A549 (cell line): Measurements from ENCODE around the gene CDK11B. TPM values are rescaled to one million over a fixed set of nuclear protein-coding genes. Genes with fewer than 3 reads are reported as not detected.

Source experiments
- ATAC-seq, 2 experiments: fragments of 200-7000 bp in 1 of 2; fragments of >200 bp in 1 of 2; cut with Nextera tagmentation in 1 of 2; cut with Tn5 transposase in 1 of 2; 3 replicates each; pipeline versions ENCODE4 v1.8.0 to v1.9.1; 2018 to 2020; ENCODE audit warnings: mild to moderate bottlenecking in 1 of 2, moderate library complexity in 1 of 2
- CTCF ChIA-PET: fragments of 300-600 bp; sonication (Branson Sonifier 250); formaldehyde crosslinking; extraction: SDS; loops from one replicate; lab custom pipeline; 2021; ENCODE audit warnings: antibody characterized with exemption, inconsistent platforms; lab: Yijun Ruan, JAX
- POLR2A ChIA-PET: fragments of 350-600 bp; formaldehyde crosslinking; extraction: SDS; loops from one replicate; lab custom pipeline; 2021; ENCODE audit warnings: antibody characterized with exemption, inconsistent platforms; lab: Yijun Ruan, JAX
- DNase-seq, 2 experiments: peaks; one replicate each; pipeline versions ENCODE4 v3.0.0 to v3.0.0-alpha.2; 2011 to 2016; ENCODE audit warnings: low read depth in 1 of 2, low spot score in 1 of 2
- FAIRE-seq: peaks from 2 replicates; lab custom pipeline; 2011; peaks lifted over from hg19 to GRCh38; lab: Jason Lieb, UNC
- H3K27ac ChIP-seq, 2 experiments: fragments of >200 bp; sonication (Bioruptor Twin); formaldehyde crosslinking; 3 replicates each; pipeline ENCODE4 v1.5.1; 2016 to 2017
- H3K4me1 ChIP-seq: fragments of >200 bp; sonication (Bioruptor Twin); formaldehyde crosslinking; 3 replicates; pipeline ENCODE4 v1.6.1; 2016
- H3K4me2 ChIP-seq: fragments of >200 bp; sonication (Bioruptor Twin); formaldehyde crosslinking; 3 replicates; pipeline ENCODE4 v1.6.1; 2016
- H3K4me3 ChIP-seq: fragments of >200 bp; sonication (Bioruptor Twin); formaldehyde crosslinking; 3 replicates; pipeline ENCODE4 v1.5.1; 2016
- H3K9me3 ChIP-seq: fragments of >200 bp; sonication (Bioruptor Twin); formaldehyde crosslinking; 3 replicates; pipeline ENCODE4 v1.6.1; 2016
- EHF ChIP-seq: fragments of 250-450 bp; sonication (Bioruptor Pico); IDR thresholded peaks from 2 replicates; pipeline ENCODE4 v1.5.0; 2020; ENCODE audit warnings: mild to moderate bottlenecking
- EP300 ChIP-seq, 2 experiments: fragments of >200 bp; sonication (Bioruptor Twin); formaldehyde crosslinking; IDR thresholded peaks; 2 replicates in 1 of 2; 3 replicates in 1 of 2; pipeline ENCODE4 v1.6.1; 2016 to 2017
- FOSB ChIP-seq: fragments of 250-450 bp; sonication (Bioruptor Pico); IDR thresholded peaks from 2 replicates; pipeline ENCODE4 v1.5.0; 2020; ENCODE audit warnings: mild to moderate bottlenecking, moderate library complexity
- HEYL ChIP-seq: fragments of 250-450 bp; sonication (Bioruptor Pico); IDR thresholded peaks from 2 replicates; pipeline ENCODE4 v1.8.0; 2021; ENCODE audit warnings: mild to moderate bottlenecking, moderate library complexity
- KDM1A ChIP-seq: fragments of 200-600 bp; sonication (generic); IDR thresholded peaks from 2 replicates; pipeline ENCODE4 v1.6.1; 2016; ENCODE audit warnings: low read depth, mild to moderate bottlenecking
- NFE2L2 ChIP-seq: fragments of 150-350 bp; conservative IDR thresholded peaks from 2 replicates; pipeline ENCODE4 v1.6.1; 2014; ENCODE audit warnings: low read length
- NR3C1 ChIP-seq: fragments of >200 bp; sonication (Bioruptor Twin); formaldehyde crosslinking; IDR thresholded peaks from 3 replicates; pipeline ENCODE4 v1.6.1; 2017
- RNF2 ChIP-seq: fragments of 200-600 bp; sonication (generic); IDR thresholded peaks from 2 replicates; pipeline ENCODE4 v1.6.1; 2016; ENCODE audit warnings: low read depth, mild to moderate bottlenecking, antibody characterized with exemption, moderate library complexity, borderline replicate concordance
- SMC3 ChIP-seq: fragments of >200 bp; sonication (Bioruptor Twin); formaldehyde crosslinking; IDR thresholded peaks from 3 replicates; pipeline ENCODE4 v1.6.1; 2018; ENCODE audit warnings: inconsistent platforms
- TFCP2L1 ChIP-seq: fragments of 250-450 bp; sonication (Bioruptor Pico); IDR thresholded peaks from 2 replicates; pipeline ENCODE4 v1.5.0; 2021; ENCODE audit warnings: mild to moderate bottlenecking
- ZFP36 ChIP-seq: fragments of 450-650 bp; IDR thresholded peaks from 2 replicates; pipeline ENCODE4 v1.6.1; 2014; ENCODE audit warnings: borderline replicate concordance; ENCODE audit not compliant: partially characterized antibody
- WGBS: methylation state at CpG from one replicate; pipeline ENCODE4 v1.1.6; 2017; ENCODE audit errors: missing lambda C conversion rate; 5-methylcytosine and 5-hydroxymethylcytosine counted together
- polyA plus RNA-seq, 4 experiments: library from polyadenylated mRNA; depleted of rRNA in 3 of 4; stranded (reverse); fragments of >200 nt; fragmentation: RNase III in 1 of 4; extraction: RNeasy Plus Mini Kit Qiagen cat#74134 plus additional on column Dnase treatment in 1 of 4; gene quantifications; 2 replicates in 3 of 4; 3 replicates in 1 of 4; pipeline ENCODE4 v1.2.3, GENCODE V29; 2011 to 2017
- TF ChIP-seq, protein P1 (sequence below): fragments of >200 bp; sonication (Bioruptor Twin); formaldehyde crosslinking; IDR thresholded peaks from 3 replicates; pipeline ENCODE4 v1.6.1; 2016
- TF ChIP-seq, protein P2 (sequence below): IDR thresholded peaks from 2 replicates; pipeline ENCODE4 v1.6.1; 2012
- TF ChIP-seq, protein P3 (sequence below): fragments of 200-600 bp; sonication (generic); IDR thresholded peaks from 2 replicates; pipeline ENCODE4 v1.6.1; 2016; ENCODE audit warnings: antibody characterized with exemption, mild to moderate bottlenecking, moderate library complexity
- TF ChIP-seq, protein P4 (sequence below): IDR thresholded peaks from 2 replicates; pipeline ENCODE4 v1.6.1; 2012
- TF ChIP-seq, protein P5 (sequence below): fragments of >200 bp; sonication (Bioruptor Twin); formaldehyde crosslinking; IDR thresholded peaks from 3 replicates; pipeline ENCODE4 v1.5.1; 2016

The CDK11B gene
- polyA plus RNA-seq, 2 of the 4 experiments (the other 2 are of a cell fraction) = 7.6 to 33.8 TPM

DNA sequence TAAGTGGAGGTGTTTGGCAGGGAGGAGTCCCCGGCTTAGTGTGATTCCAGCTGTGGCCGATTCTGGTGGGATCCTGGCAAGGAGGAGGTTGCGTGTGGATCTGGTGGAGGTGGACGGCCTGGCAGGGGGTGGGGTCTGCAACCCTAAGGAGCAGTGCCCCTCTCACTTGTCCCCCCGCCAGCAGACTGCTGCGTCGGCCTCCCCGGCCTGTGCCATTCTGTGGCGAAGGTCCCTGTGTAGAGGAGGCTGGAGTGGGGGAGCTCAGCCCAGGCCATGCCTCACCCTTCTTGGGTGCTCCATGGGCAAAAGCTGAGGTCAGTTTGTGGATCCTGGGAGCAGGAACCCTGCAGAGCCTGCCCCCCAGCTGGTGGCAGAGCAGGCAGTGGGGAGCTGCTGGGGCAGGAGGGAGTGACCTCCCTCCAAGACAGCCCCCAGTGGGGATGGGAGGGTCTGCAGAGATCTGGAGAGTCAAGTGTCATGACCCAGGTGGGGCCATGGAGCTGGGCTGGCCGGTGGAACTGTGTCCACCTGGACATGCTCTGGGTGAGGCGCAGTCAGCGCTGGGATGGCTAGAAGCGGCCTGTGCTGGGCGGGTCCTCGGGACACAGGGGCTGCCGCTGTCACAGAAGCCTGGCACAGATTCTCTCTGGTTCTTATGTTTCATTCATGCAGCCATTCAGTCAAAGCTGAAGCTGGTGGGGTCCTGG, 38.2 kb downstream of the CDK11B start:
- no peak overlapping the region for H3K4me3 ChIP-seq
- no peak overlapping the region for H3K27ac ChIP-seq
- ChIA-PET POLR2A (no interaction called here), CTCF (no interaction called here)
- 0 out of 3 replicates have a peak, but pooled peaks cover 6% of the 10 kb centered on the region for H3K4me1 ChIP-seq
- H3K4me2 ChIP-seq = no peak overlapping the region
- FAIRE-seq (no peak), DNase-seq (no peak), ATAC-seq (no peak)
- H3K9me3 ChIP-seq = no peaks in the 10 kb centered on the region
- 93% methylated on average over 9 of the region's 16 CpGs for WGBS
- no peak for TF ChIP-seq FOSB (CRISPR knock-in tag)
- no peak for TF ChIP-seq TFCP2L1 (CRISPR knock-in tag)
- TF ChIP-seq RNF2 = no peak
- no peak for TF ChIP-seq EP300 (IDR thresholded peaks at IDR 0.05)
- TF ChIP-seq, protein P1, sequence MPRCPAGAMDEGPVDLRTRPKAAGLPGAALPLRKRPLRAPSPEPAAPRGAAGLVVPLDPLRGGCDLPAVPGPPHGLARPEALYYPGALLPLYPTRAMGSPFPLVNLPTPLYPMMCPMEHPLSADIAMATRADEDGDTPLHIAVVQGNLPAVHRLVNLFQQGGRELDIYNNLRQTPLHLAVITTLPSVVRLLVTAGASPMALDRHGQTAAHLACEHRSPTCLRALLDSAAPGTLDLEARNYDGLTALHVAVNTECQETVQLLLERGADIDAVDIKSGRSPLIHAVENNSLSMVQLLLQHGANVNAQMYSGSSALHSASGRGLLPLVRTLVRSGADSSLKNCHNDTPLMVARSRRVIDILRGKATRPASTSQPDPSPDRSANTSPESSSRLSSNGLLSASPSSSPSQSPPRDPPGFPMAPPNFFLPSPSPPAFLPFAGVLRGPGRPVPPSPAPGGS = no peak
- TF ChIP-seq KDM1A = no peak
- TF ChIP-seq HEYL (CRISPR knock-in tag) = no peak
- no peak for TF ChIP-seq ZFP36
- TF ChIP-seq, protein P2, sequence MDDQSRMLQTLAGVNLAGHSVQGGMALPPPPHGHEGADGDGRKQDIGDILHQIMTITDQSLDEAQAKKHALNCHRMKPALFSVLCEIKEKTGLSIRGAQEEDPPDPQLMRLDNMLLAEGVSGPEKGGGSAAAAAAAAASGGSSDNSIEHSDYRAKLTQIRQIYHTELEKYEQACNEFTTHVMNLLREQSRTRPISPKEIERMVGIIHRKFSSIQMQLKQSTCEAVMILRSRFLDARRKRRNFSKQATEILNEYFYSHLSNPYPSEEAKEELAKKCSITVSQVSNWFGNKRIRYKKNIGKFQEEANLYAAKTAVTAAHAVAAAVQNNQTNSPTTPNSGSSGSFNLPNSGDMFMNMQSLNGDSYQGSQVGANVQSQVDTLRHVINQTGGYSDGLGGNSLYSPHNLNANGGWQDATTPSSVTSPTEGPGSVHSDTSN = no peak
- TF ChIP-seq NFE2L2 = no peak
- TF ChIP-seq, protein P3, sequence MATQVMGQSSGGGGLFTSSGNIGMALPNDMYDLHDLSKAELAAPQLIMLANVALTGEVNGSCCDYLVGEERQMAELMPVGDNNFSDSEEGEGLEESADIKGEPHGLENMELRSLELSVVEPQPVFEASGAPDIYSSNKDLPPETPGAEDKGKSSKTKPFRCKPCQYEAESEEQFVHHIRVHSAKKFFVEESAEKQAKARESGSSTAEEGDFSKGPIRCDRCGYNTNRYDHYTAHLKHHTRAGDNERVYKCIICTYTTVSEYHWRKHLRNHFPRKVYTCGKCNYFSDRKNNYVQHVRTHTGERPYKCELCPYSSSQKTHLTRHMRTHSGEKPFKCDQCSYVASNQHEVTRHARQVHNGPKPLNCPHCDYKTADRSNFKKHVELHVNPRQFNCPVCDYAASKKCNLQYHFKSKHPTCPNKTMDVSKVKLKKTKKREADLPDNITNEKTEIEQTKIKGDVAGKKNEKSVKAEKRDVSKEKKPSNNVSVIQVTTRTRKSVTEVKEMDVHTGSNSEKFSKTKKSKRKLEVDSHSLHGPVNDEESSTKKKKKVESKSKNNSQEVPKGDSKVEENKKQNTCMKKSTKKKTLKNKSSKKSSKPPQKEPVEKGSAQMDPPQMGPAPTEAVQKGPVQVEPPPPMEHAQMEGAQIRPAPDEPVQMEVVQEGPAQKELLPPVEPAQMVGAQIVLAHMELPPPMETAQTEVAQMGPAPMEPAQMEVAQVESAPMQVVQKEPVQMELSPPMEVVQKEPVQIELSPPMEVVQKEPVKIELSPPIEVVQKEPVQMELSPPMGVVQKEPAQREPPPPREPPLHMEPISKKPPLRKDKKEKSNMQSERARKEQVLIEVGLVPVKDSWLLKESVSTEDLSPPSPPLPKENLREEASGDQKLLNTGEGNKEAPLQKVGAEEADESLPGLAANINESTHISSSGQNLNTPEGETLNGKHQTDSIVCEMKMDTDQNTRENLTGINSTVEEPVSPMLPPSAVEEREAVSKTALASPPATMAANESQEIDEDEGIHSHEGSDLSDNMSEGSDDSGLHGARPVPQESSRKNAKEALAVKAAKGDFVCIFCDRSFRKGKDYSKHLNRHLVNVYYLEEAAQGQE = no peak
- no peak for TF ChIP-seq EHF (CRISPR knock-in tag)
- no peak for TF ChIP-seq NR3C1
- no peak for TF ChIP-seq SMC3
- TF ChIP-seq, all 56 proteins: peak for 0

DNA sequence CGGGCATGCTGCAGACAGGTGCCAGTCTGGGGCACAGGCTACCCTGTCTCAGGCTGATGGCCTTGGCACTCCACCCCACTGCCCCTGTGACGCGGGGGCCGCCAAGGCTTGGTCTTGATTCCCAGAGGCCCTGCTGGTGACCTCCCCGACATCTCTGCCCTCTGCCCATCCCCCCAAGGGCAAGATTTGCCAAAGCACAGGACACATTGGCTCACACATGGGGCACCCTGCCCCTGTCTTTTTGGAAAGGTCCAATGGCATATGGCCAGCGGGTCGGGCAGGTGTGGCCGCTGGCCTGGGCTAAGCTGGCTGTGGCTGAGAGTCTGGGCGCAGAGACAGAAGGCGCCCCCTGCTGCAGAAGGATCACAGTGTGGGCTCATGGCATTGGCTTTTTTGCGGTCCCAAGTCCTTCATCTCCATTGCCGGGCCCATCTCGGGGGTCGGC, 38.9 kb downstream of the CDK11B start:
- DNase-seq (no peak), FAIRE-seq (no peak), ATAC-seq (peak in 1 of 2 experiments; percentile 16; a peak in 1 of 6 replicates)
- ChIA-PET POLR2A (no interaction called here), CTCF (no interaction called here)
- TF ChIP-seq, protein P4, sequence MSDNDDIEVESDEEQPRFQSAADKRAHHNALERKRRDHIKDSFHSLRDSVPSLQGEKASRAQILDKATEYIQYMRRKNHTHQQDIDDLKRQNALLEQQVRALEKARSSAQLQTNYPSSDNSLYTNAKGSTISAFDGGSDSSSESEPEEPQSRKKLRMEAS = no peak
- TF ChIP-seq EP300 (IDR thresholded peaks at IDR 0.05) = no peak
- TF ChIP-seq, protein P5, sequence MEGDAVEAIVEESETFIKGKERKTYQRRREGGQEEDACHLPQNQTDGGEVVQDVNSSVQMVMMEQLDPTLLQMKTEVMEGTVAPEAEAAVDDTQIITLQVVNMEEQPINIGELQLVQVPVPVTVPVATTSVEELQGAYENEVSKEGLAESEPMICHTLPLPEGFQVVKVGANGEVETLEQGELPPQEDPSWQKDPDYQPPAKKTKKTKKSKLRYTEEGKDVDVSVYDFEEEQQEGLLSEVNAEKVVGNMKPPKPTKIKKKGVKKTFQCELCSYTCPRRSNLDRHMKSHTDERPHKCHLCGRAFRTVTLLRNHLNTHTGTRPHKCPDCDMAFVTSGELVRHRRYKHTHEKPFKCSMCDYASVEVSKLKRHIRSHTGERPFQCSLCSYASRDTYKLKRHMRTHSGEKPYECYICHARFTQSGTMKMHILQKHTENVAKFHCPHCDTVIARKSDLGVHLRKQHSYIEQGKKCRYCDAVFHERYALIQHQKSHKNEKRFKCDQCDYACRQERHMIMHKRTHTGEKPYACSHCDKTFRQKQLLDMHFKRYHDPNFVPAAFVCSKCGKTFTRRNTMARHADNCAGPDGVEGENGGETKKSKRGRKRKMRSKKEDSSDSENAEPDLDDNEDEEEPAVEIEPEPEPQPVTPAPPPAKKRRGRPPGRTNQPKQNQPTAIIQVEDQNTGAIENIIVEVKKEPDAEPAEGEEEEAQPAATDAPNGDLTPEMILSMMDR = peak; percentile 20; the same call in 1 of the 3 replicates
- Histone ChIP-seq H3K4me1 (0 out of 3 replicates have a peak, but pooled peaks cover 6% of the 10 kb centered on the region), H3K4me3 (no peak overlapping the region), H3K9me3 (no peaks in the 10 kb centered on the region), H3K27ac (no peak overlapping the region), H3K4me2 (no peak overlapping the region)
- WGBS = 62% methylated on average over 9 of the region's 14 CpGs
